HEK293T (cell line): ENCODE measurements around the gene POLDIP2.

Experiments used
- FOXA1 ChIP-seq: fragments of 450-650 bp; IDR thresholded peaks from 2 replicates; pipeline ENCODE4 v1.6.1; 2016; ENCODE audit warnings: mild to moderate bottlenecking
- FOXM1 ChIP-seq: fragments of 450-650 bp; IDR thresholded peaks from 2 replicates; pipeline ENCODE4 v1.6.1; 2017; ENCODE audit warnings: mild to moderate bottlenecking, borderline replicate concordance
- HDGF ChIP-seq: fragments of 450-650 bp; IDR thresholded peaks from 2 replicates; pipeline ENCODE4 v1.6.1; 2017; ENCODE audit warnings: antibody characterized with exemption, borderline replicate concordance
- L3MBTL2 ChIP-seq: fragments of 450-650 bp; conservative IDR thresholded peaks from 2 replicates; pipeline ENCODE4 v1.6.1; 2016; ENCODE audit warnings: mild to moderate bottlenecking
- SUZ12 ChIP-seq: fragments of 450-650 bp; IDR thresholded peaks from 2 replicates; pipeline ENCODE4 v1.6.1; 2016; ENCODE audit warnings: mild to moderate bottlenecking
- TARDBP ChIP-seq: fragments of 450-650 bp; IDR thresholded peaks from 2 replicates; pipeline ENCODE4 v1.6.1; 2016

- TF ChIP-seq FOXM1 (no peak), TARDBP (no peak), FOXA1 (no peak), L3MBTL2 (no peak), SUZ12 (no peak), HDGF (no peak)
These were observed 32.8 kb upstream of the POLDIP2 start for GRCh38 chr17:28390141-28390540.
